HepG2 (cell line): ENCODE results near the gene RASIP1. TPM values are rescaled to one million over a fixed set of nuclear protein-coding genes. Genes with fewer than 3 reads are reported as not detected.

ENCODE experiments used
- GZF1 ChIP-seq: sonication (generic); formaldehyde crosslinking; IDR thresholded peaks from 2 replicates; pipeline ENCODE4 v1.5.1; 2020; ENCODE audit warnings: mild to moderate bottlenecking, missing genetic modification reagents
- HNF4A ChIP-seq: sonication (generic); formaldehyde crosslinking; IDR thresholded peaks from 2 replicates; pipeline ENCODE4 v1.4.0; 2020; ENCODE audit warnings: missing genetic modification reagents
- KAT8 ChIP-seq: IDR thresholded peaks from 2 replicates; pipeline ENCODE4 v1.6.1; 2016; ENCODE audit warnings: missing genetic modification reagents, missing compliant biosample characterization
- PATZ1 ChIP-seq: sonication (generic); formaldehyde crosslinking; IDR thresholded peaks from 2 replicates; pipeline ENCODE4 v1.4.0; 2020; ENCODE audit warnings: missing genetic modification reagents
- RELA ChIP-seq: sonication (generic); formaldehyde crosslinking; IDR thresholded peaks from 2 replicates; pipeline ENCODE4 v1.4.0; 2020; ENCODE audit warnings: missing genetic modification reagents
- ZNF687 ChIP-seq: sonication (generic); formaldehyde crosslinking; IDR thresholded peaks from 2 replicates; pipeline ENCODE4 v1.5.1; 2020; ENCODE audit warnings: mild to moderate bottlenecking, missing genetic modification reagents, moderate library complexity
- ZNF782 ChIP-seq: sonication (generic); formaldehyde crosslinking; IDR thresholded peaks from 2 replicates; pipeline ENCODE4 v1.4.0; 2020; ENCODE audit warnings: missing genetic modification reagents, mild to moderate bottlenecking, borderline replicate concordance
- polyA plus RNA-seq, 8 experiments: library from polyadenylated mRNA; depleted of rRNA in 3 of 8; stranded (reverse) in 7 of 8; unstranded in 1 of 8; fragments of >200 nt; fragmentation: Illumina TruSeq in 4 of 8; extraction: Trizol in 4 of 8; gene quantifications; 2 replicates each; pipeline versions ENCODE4 v1.2.1 to v1.2.3, GENCODE V29; 2011 to 2016; ENCODE audit warnings: low read depth in 4 of 8, missing spikeins in 1 of 8, mixed read lengths in 1 of 8; ENCODE audit not compliant: insufficient read depth in 1 of 8
- total RNA-seq, 5 experiments: library from RNA; depleted of rRNA; stranded (reverse); fragments of >200 nt; fragmentation: Illumina TruSeq; extraction: Trizol; gene quantifications; 2 replicates each; pipeline ENCODE4 v1.2.3, GENCODE V29; 2016; ENCODE audit warnings: low read depth in 1 of 5
- TF ChIP-seq, protein P1 (sequence below): sonication (generic); formaldehyde crosslinking; IDR thresholded peaks from 2 replicates; pipeline ENCODE4 v1.9.0; 2021; ENCODE audit warnings: missing genetic modification reagents, mild to moderate bottlenecking, borderline replicate concordance

The RASIP1 gene
- total and polyA plus RNA-seq, 2 of the 13 experiments (the other 11 are each of a cell fraction or from before 2014, with no cell fraction given) = 0.44 to 0.58 TPM

- TF ChIP-seq PATZ1 (CRISPR knock-in tag) = 0 out of 2 replicates have a peak, but pooled peaks have one; percentile 23
- TF ChIP-seq ZNF687 (CRISPR knock-in tag) = peak; percentile 44
- peak; percentile 66; the same call in 1 of the 2 replicates for TF ChIP-seq ZNF782 (CRISPR knock-in tag)
- TF ChIP-seq KAT8 (CRISPR knock-in tag) = no peak
- no peak for TF ChIP-seq RELA
- TF ChIP-seq GZF1 (CRISPR knock-in tag) = no peak
- TF ChIP-seq, protein P1, sequence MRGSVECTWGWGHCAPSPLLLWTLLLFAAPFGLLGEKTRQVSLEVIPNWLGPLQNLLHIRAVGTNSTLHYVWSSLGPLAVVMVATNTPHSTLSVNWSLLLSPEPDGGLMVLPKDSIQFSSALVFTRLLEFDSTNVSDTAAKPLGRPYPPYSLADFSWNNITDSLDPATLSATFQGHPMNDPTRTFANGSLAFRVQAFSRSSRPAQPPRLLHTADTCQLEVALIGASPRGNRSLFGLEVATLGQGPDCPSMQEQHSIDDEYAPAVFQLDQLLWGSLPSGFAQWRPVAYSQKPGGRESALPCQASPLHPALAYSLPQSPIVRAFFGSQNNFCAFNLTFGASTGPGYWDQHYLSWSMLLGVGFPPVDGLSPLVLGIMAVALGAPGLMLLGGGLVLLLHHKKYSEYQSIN = no peak
- TF ChIP-seq HNF4A (CRISPR knock-in tag) = peak; percentile 55
Observed at GRCh38 chr19:48670699-48671445, 69.5 kb downstream of the RASIP1 start (continued).

Other genes starting within 250 kb of the RASIP1 start
- 0.22 and 0.29 TPM in 2 replicates for gene LMTK3, start 228.8 kb downstream of the RASIP1 start, total RNA-seq (2016; rRNA removed; fragmentation: Illumina TruSeq; extraction: Trizol)
- 0.18 and 0.30 TPM in 2 replicates for gene LMTK3, start 228.8 kb downstream of the RASIP1 start, polyA plus RNA-seq (2011; rRNA removed)
- gene SULT2B1, start 188.4 kb downstream of the RASIP1 start, total RNA-seq (2016; rRNA removed; fragmentation: Illumina TruSeq; extraction: Trizol) = not detected in 2 replicates
- 0.07 and 0.13 TPM in 2 replicates for gene SULT2B1, start 188.4 kb downstream of the RASIP1 start, polyA plus RNA-seq (2011; rRNA removed)
- not detected in 2 replicates for gene SPACA4, start 133.9 kb downstream of the RASIP1 start, total RNA-seq (2016; rRNA removed; fragmentation: Illumina TruSeq; extraction: Trizol)
- not detected in 2 replicates for gene SPACA4, start 133.9 kb downstream of the RASIP1 start, polyA plus RNA-seq (2011; rRNA removed)
- gene FAM83E, start 125.5 kb downstream of the RASIP1 start, total RNA-seq (2016; rRNA removed; fragmentation: Illumina TruSeq; extraction: Trizol) = 0.60 TPM in 1 of 2 replicates, not detected in the other
- 0.13 and 0.18 TPM in 2 replicates for gene FAM83E, start 125.5 kb downstream of the RASIP1 start, polyA plus RNA-seq (2011; rRNA removed)
- 1,485 and 1,498 TPM in 2 replicates for gene RPL18, start 121.4 kb downstream of the RASIP1 start, total RNA-seq (2016; rRNA removed; fragmentation: Illumina TruSeq; extraction: Trizol)
- gene RPL18, start 121.4 kb downstream of the RASIP1 start, polyA plus RNA-seq (2011; rRNA removed) = 1,639 and 1,894 TPM in 2 replicates
- gene SPHK2, start 121.1 kb downstream of the RASIP1 start, total RNA-seq (2016; rRNA removed; fragmentation: Illumina TruSeq; extraction: Trizol) = 11.1 and 14.4 TPM in 2 replicates
- gene SPHK2, start 121.1 kb downstream of the RASIP1 start, polyA plus RNA-seq (2011; rRNA removed) = 2.9 and 4.5 TPM in 2 replicates
- 5.5 and 5.8 TPM in 2 replicates for gene DBP, start 103.2 kb downstream of the RASIP1 start, total RNA-seq (2016; rRNA removed; fragmentation: Illumina TruSeq; extraction: Trizol)
- gene DBP, start 103.2 kb downstream of the RASIP1 start, polyA plus RNA-seq (2011; rRNA removed) = 1.7 and 2.1 TPM in 2 replicates
- gene CA11, start 94.4 kb downstream of the RASIP1 start, total RNA-seq (2016; rRNA removed; fragmentation: Illumina TruSeq; extraction: Trizol) = 0.24 and 0.58 TPM in 2 replicates
- gene CA11, start 94.4 kb downstream of the RASIP1 start, polyA plus RNA-seq (2011; rRNA removed) = 0.41 and 1.4 TPM in 2 replicates
- gene NTN5, start 67.6 kb downstream of the RASIP1 start, total RNA-seq (2016; rRNA removed; fragmentation: Illumina TruSeq; extraction: Trizol) = not detected in 2 replicates
- gene NTN5, start 67.6 kb downstream of the RASIP1 start, polyA plus RNA-seq (2011; rRNA removed) = 0.03 and 0.05 TPM in 2 replicates
- 0.07 TPM in 1 of 2 replicates, not detected in the other for gene FUT2, start 44.6 kb downstream of the RASIP1 start, total RNA-seq (2016; rRNA removed; fragmentation: Illumina TruSeq; extraction: Trizol)
- gene FUT2, start 44.6 kb downstream of the RASIP1 start, polyA plus RNA-seq (2011; rRNA removed) = 0.10 TPM in 1 of 2 replicates, not detected in the other
- 2.0 and 2.2 TPM in 2 replicates for gene MAMSTR, start 20.9 kb downstream of the RASIP1 start, total RNA-seq (2016; rRNA removed; fragmentation: Illumina TruSeq; extraction: Trizol)
- gene MAMSTR, start 20.9 kb downstream of the RASIP1 start, polyA plus RNA-seq (2011; rRNA removed) = 2.4 and 2.7 TPM in 2 replicates
- 0.22 TPM in 1 of 2 replicates, not detected in the other for gene IZUMO1, start 6.3 kb upstream of the RASIP1 start, total RNA-seq (2016; rRNA removed; fragmentation: Illumina TruSeq; extraction: Trizol)
- gene IZUMO1, start 6.3 kb upstream of the RASIP1 start, polyA plus RNA-seq (2011; rRNA removed) = 0.07 and 0.16 TPM in 2 replicates
- 0.07 TPM in 2 replicates for gene FUT1, start 12.0 kb upstream of the RASIP1 start, total RNA-seq (2016; rRNA removed; fragmentation: Illumina TruSeq; extraction: Trizol)
- 1.1 and 1.5 TPM in 2 replicates for gene FUT1, start 12.0 kb upstream of the RASIP1 start, polyA plus RNA-seq (2011; rRNA removed)
- gene FGF21, start 14.9 kb upstream of the RASIP1 start, total RNA-seq (2016; rRNA removed; fragmentation: Illumina TruSeq; extraction: Trizol) = not detected in 2 replicates
- 0.17 TPM in 2 replicates for gene FGF21, start 14.9 kb upstream of the RASIP1 start, polyA plus RNA-seq (2011; rRNA removed)
- gene BCAT2, start 70.4 kb upstream of the RASIP1 start, total RNA-seq (2016; rRNA removed; fragmentation: Illumina TruSeq; extraction: Trizol) = 2.3 and 2.5 TPM in 2 replicates
- 3.6 TPM in 2 replicates for gene BCAT2, start 70.4 kb upstream of the RASIP1 start, polyA plus RNA-seq (2011; rRNA removed)
- gene HSD17B14, start 95.9 kb upstream of the RASIP1 start, total RNA-seq (2016; rRNA removed; fragmentation: Illumina TruSeq; extraction: Trizol) = 0.53 and 0.58 TPM in 2 replicates
- 1.2 and 1.8 TPM in 2 replicates for gene HSD17B14, start 95.9 kb upstream of the RASIP1 start, polyA plus RNA-seq (2011; rRNA removed)
- 4.3 and 6.0 TPM in 2 replicates for gene PLEKHA4, start 128.0 kb upstream of the RASIP1 start, total RNA-seq (2016; rRNA removed; fragmentation: Illumina TruSeq; extraction: Trizol)
- 4.8 and 6.0 TPM in 2 replicates for gene PLEKHA4, start 128.0 kb upstream of the RASIP1 start, polyA plus RNA-seq (2011; rRNA removed)
- 7.8 and 18.5 TPM in 2 replicates for gene PPP1R15A, start 131.8 kb upstream of the RASIP1 start, total RNA-seq (2016; rRNA removed; fragmentation: Illumina TruSeq; extraction: Trizol)
- 15.2 and 15.6 TPM in 2 replicates for gene PPP1R15A, start 131.8 kb upstream of the RASIP1 start, polyA plus RNA-seq (2011; rRNA removed)
- gene TULP2, start 158.1 kb upstream of the RASIP1 start, total RNA-seq (2016; rRNA removed; fragmentation: Illumina TruSeq; extraction: Trizol) = not detected in 2 replicates
- gene TULP2, start 158.1 kb upstream of the RASIP1 start, polyA plus RNA-seq (2011; rRNA removed) = 0.04 and 0.08 TPM in 2 replicates
- 34.3 and 82.3 TPM in 2 replicates for gene NUCB1, start 159.7 kb upstream of the RASIP1 start, total RNA-seq (2016; rRNA removed; fragmentation: Illumina TruSeq; extraction: Trizol)
- gene NUCB1, start 159.7 kb upstream of the RASIP1 start, polyA plus RNA-seq (2011; rRNA removed) = 106 and 144 TPM in 2 replicates
- 0.13 and 0.29 TPM in 2 replicates for gene DHDH, start 193.1 kb upstream of the RASIP1 start, total RNA-seq (2016; rRNA removed; fragmentation: Illumina TruSeq; extraction: Trizol)
- gene DHDH, start 193.1 kb upstream of the RASIP1 start, polyA plus RNA-seq (2011; rRNA removed) = 0.91 and 1.9 TPM in 2 replicates
- 167 and 176 TPM in 2 replicates for gene BAX, start 214.3 kb upstream of the RASIP1 start, total RNA-seq (2016; rRNA removed; fragmentation: Illumina TruSeq; extraction: Trizol)
- 139 and 164 TPM in 2 replicates for gene BAX, start 214.3 kb upstream of the RASIP1 start, polyA plus RNA-seq (2011; rRNA removed)
- 3,909 and 8,800 TPM in 2 replicates for gene FTL, start 224.7 kb upstream of the RASIP1 start, total RNA-seq (2016; rRNA removed; fragmentation: Illumina TruSeq; extraction: Trizol)
- gene FTL, start 224.7 kb upstream of the RASIP1 start, polyA plus RNA-seq (2011; rRNA removed) = 2,513 and 2,721 TPM in 2 replicates